ENCODE measurements around the gene MED13L.

- TF ChIP-seq CTCF (IDR thresholded peaks at IDR 0.05), result no peak
- TF ChIP-seq POLR2A (IDR thresholded peaks at IDR 0.05), result no peak
These were observed 125.2 kb downstream of the MED13L start for GRCh38 chr12:116152268-116152667.
